K562 (cell line): Measurements from ENCODE around the gene NACAD. TPM values are rescaled to one million over a fixed set of nuclear protein-coding genes. Genes with fewer than 3 reads are reported as not detected.

Source experiments
- CBX1 ChIP-seq: sonication (generic); IDR thresholded peaks from 2 replicates; pipeline ENCODE4 v1.6.1; 2016; ENCODE audit warnings: antibody characterized with exemption, low read depth, mild to moderate bottlenecking
- DEAF1 ChIP-seq: fragments of 450-650 bp; formaldehyde crosslinking; IDR thresholded peaks from 2 replicates; pipeline ENCODE4 v1.4.0; 2020; ENCODE audit warnings: mild to moderate bottlenecking, moderate library complexity
- MYBL2 ChIP-seq, 2 experiments: fragments of 450-650 bp in 1 of 2; sonication (generic) in 1 of 2; formaldehyde crosslinking in 1 of 2; IDR thresholded peaks; 2 replicates each; pipeline versions ENCODE4 v1.6.1 to v1.8.1; 2017 to 2022; ENCODE audit warnings: borderline replicate concordance in 1 of 2, inconsistent platforms in 1 of 2, low read depth in 1 of 2, mild to moderate bottlenecking in 1 of 2, missing genetic modification reagents in 1 of 2, moderate library complexity in 1 of 2
- NONO ChIP-seq, 2 experiments: fragments of 200-400 bp in 1 of 2; fragments of 450-650 bp in 1 of 2; formaldehyde crosslinking in 1 of 2; IDR thresholded peaks; 2 replicates each; pipeline ENCODE4 v1.6.1; 2017; ENCODE audit warnings: low read depth in 2 of 2, mild to moderate bottlenecking in 2 of 2, moderate library complexity in 2 of 2, low read length in 1 of 2
- PTBP1 ChIP-seq: fragments of 200-400 bp; formaldehyde crosslinking; IDR thresholded peaks from 2 replicates; pipeline ENCODE4 v1.6.1; 2017; ENCODE audit warnings: low read depth, low read length
- ZNF197 ChIP-seq: fragments of 200-800 bp; sonication (Bioruptor generic); IDR thresholded peaks from 2 replicates; pipeline ENCODE4 v1.6.1; 2016; ENCODE audit warnings: low read depth, missing genetic modification characterization, missing compliant biosample characterization
- ZNF316 ChIP-seq: fragments of 450-650 bp; IDR thresholded peaks from 2 replicates; pipeline ENCODE4 v1.6.1; 2016
- ZNF696 ChIP-seq: fragments of 250-450 bp; sonication (Bioruptor Pico); conservative IDR thresholded peaks from 2 replicates; pipeline ENCODE4 v1.4.0; 2020; ENCODE audit warnings: mild to moderate bottlenecking, moderate library complexity
- ZNF764 ChIP-seq: fragments of 250-450 bp; sonication (Bioruptor Pico); IDR thresholded peaks from 2 replicates; pipeline ENCODE4 v1.4.0; 2020; ENCODE audit warnings: low read depth, mild to moderate bottlenecking, moderate library complexity
- polyA plus RNA-seq, 8 experiments: library from polyadenylated mRNA; depleted of rRNA in 4 of 8; stranded (reverse) in 5 of 8; unstranded in 3 of 8; fragments of >200 nt; fragmentation: Nextera tagmentation in 2 of 8; fragmentation: Illumina TruSeq in 1 of 8; extraction: Ambion mirVana in 2 of 8; extraction: Trizol in 1 of 8; gene quantifications; 2 replicates each; pipeline versions ENCODE4 v1.2.1 to v1.2.3, GENCODE V29; 2011 to 2014; ENCODE audit warnings: inconsistent platforms in 1 of 8, missing spikeins in 1 of 8
- total RNA-seq, 7 experiments: library from RNA; depleted of rRNA in 6 of 7; stranded (reverse); fragments of >200 nt in 6 of 7; fragmentation: Illumina TruSeq in 2 of 7; extraction: Trizol in 2 of 7; gene quantifications; 2 replicates each; pipeline versions ENCODE4 v1.2.1 to v1.2.3, GENCODE V29; 2011 to 2021; ENCODE audit warnings: low replicate concordance in 1 of 7
- TF ChIP-seq, protein P1 (sequence below), 3 experiments: IDR thresholded peaks in 2 of 3; conservative IDR thresholded peaks in 1 of 3; 2 replicates each; pipeline ENCODE4 v1.5.1; 2011 to 2012; ENCODE audit warnings: low read length in 3 of 3, mild to moderate bottlenecking in 3 of 3, control low read depth in 2 of 3, improper control_type of control experiment in 1 of 3, inconsistent platforms in 1 of 3, low read depth in 1 of 3, mixed read lengths in 1 of 3, moderate library complexity in 1 of 3; ENCODE audit not compliant: insufficient read depth in 2 of 3

Gene NACAD
- total and polyA plus RNA-seq, 9 of the 15 experiments (the other 6 are each of a cell fraction or from before 2014, with no cell fraction given): under 0.01 to 0.03 (median 0.02) TPM; not detected in 5

DNA sequence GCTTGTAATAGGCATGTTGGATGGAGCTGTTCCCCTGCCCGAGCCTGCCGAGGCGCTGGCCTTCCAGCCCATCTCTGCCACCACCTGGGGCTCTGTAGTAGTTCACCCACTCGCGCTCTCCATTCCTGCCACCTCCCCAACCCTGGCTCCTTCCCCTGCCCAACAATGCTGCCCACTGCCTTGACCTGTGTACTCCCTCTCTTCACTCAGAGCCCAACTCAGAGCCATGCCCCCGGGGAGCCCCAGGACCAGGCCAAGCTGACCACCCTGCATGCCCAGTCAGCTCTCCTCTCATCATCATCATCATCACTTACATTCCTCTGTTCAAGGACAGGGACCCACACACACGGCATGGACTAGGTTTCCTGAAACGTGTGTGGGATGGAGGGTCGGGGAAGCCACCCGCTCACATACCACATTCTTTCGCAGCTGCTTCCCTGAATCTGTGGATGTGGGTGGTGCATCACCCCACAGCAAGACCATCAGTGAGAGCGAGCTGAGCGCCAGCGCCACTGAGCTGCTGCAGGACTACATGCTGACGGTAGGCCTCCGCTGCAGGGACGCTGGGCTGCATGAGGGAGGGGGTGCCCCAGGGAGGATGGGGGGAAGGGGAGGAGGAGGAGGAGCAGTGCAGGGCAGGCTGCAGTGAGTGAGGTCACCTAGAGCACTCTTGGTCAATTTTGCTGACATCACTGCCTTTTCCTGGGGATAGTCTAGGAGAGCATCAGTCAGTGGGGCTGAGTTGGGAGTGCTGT is 15.6 kb downstream of the NACAD start (continued):
- TF ChIP-seq CBX1 (no peak), MYBL2 (IDR thresholded peaks at IDR 0.05; ENCODE audit: low read depth) (no peak), MYBL2 (CRISPR knock-in tag; IDR thresholded peaks at IDR 0.05; ENCODE audit: borderline replicate concordance) (no peak), ZNF316 (peak; percentile 38; the same call in 1 of the 2 replicates), ZNF696 (CRISPR knock-in tag) (no peak), ZNF764 (CRISPR knock-in tag) (no peak), NONO (IDR thresholded peaks at IDR 0.05; ENCODE audit: low read depth in 2 of 2, low read length in 1 of 2) (no peak), DEAF1 (CRISPR knock-in tag) (no peak), ZNF197 (CRISPR knock-in tag) (no peak), PTBP1 (no peak)
- TF ChIP-seq, protein P1, sequence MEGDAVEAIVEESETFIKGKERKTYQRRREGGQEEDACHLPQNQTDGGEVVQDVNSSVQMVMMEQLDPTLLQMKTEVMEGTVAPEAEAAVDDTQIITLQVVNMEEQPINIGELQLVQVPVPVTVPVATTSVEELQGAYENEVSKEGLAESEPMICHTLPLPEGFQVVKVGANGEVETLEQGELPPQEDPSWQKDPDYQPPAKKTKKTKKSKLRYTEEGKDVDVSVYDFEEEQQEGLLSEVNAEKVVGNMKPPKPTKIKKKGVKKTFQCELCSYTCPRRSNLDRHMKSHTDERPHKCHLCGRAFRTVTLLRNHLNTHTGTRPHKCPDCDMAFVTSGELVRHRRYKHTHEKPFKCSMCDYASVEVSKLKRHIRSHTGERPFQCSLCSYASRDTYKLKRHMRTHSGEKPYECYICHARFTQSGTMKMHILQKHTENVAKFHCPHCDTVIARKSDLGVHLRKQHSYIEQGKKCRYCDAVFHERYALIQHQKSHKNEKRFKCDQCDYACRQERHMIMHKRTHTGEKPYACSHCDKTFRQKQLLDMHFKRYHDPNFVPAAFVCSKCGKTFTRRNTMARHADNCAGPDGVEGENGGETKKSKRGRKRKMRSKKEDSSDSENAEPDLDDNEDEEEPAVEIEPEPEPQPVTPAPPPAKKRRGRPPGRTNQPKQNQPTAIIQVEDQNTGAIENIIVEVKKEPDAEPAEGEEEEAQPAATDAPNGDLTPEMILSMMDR (IDR thresholded peaks at IDR 0.05 in 2 of 3, conservative IDR thresholded peaks at IDR 0.05 in 1 of 3; ENCODE audit: insufficient read depth in 2 of 3, low read depth in 1 of 3, low read length in 3 of 3): 0 out of 6 replicates have a peak, but pooled peaks of 1 of the 3 experiments have one; percentile 3
- TF ChIP-seq, all 486 proteins: peak for 5
